GM18526 (cell line): ENCODE data around the gene VTI1B.

Experiments used
- POLR2A ChIP-seq: IDR thresholded peaks from 3 replicates; pipeline ENCODE4 v1.6.1; 2011; ENCODE audit not compliant: insufficient read length; ENCODE audit errors: extremely low read depth

Gene VTI1B

GRCh38 chr14:67645414-67645813 lies 29.0 kb downstream of the VTI1B start:
- no peak for TF ChIP-seq POLR2A

DNA sequence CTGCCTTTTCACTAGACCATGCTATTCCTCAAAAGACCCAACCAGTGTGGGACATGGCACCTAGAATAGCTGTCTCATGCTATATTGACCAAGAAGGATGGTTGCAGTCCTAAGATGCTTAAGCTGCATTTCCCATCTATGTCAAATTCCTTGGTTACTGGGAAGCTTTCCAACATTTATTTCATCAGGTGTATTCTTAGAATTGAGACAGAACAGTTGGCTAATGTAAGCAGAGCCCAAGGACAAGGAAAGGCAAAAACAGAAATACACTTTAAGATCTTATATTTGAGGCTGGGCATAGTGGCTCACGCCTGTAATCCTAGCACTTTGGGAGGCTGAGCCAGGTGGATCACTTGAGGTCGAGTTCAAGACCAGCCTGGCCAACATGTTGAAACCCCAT lies 30.0 kb downstream of the VTI1B start:
- no peak for TF ChIP-seq POLR2A

DNA sequence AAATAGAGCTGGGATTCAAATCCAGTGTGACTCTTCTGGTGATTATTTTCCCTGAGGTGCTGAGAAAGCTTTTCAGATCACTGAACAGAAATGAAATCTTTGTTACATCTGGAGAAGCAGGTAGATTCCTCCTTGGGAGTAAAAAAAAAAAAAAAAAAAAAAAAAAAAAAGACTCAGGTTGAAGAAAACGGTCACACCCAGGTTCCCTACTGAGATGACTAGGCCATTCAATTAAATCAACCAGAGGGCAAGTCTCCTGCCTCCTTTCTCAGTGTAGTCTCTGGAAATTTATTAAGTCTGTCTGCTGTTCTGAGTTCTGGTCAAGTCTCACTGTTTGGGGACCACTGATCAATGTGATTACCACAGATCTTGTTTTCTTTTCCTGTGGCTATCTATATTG lies 30.7 kb downstream of the VTI1B start:
- TF ChIP-seq POLR2A, result no peak

DNA sequence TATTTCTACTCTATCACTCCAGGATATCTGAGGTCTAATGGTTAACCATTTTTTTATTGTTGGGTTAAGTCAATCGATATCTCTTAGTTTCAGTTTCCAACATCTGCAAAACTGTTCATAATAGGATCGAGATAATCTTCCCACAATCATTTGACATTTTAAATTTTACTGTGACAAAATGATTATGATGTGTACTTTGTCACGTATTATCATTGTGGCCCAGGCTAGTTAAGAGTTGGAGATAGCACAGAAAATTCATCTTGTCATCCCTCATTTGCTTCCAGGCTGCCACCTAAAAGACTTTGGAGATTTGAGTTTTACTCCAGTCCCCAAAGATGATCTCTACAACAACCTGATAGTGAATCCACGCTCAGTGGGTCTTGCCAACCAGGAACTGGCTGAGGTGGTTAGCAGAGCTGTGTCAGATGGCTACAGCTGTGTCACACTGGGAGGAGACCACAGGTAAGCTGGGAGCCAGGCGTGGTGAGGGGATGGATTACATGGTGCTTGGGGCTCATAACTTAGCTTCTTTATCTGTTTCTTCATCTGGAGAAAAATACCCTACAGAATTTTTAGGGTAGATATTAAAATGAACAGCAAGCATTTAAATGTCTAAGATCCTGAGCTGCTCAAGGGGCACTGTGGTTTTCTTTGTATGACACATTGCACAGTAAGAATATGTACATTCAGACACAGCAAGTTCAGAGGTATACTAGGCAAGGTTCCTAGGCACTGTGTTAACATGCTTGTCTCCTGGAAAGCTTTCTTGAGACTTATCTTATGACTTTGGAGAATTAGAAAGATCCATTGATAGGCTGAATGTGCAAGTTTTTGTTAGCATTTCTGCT lies 32.3 kb downstream of the VTI1B start:
- TF ChIP-seq POLR2A, result no peak

DNA sequence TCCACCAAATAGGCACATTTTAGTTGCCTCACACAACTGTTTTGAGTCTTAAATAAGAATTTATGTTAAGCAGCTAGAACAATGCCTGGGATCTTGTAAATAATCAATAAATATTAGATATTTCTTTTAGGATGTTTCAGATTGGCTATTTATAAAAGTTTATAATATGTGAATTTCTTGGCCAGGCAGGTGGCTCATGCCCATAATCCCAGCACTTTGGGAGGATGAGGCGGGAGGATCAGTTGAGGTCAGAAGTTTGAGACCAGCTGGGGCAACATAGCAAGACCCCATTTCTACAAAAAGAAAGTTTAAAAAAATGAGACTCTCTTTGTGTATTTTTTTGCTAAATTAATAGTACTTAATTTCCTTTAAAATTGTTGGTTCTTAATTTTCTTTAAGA lies 33.0 kb downstream of the VTI1B start:
- TF ChIP-seq POLR2A, result no peak

DNA sequence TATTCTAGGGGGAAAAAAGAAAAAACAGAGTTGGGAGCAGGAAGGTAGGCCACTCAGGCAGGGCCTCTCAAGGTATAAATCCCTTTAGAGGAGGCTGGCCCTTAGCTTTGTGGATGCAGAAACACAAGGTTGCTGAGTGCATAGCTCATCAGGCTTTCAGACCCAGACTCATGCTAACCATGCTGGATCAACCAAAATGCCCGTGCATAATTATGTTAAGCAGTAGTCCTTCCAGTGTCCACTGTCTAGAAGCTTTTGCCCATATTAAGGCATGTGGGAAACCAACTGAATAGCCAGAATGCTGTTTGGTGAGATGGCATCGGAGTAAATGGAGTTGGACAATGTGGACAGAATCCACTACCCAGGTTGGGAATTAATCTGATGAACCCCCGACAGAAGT lies 35.8 kb downstream of the VTI1B start:
- no peak for TF ChIP-seq POLR2A

DNA sequence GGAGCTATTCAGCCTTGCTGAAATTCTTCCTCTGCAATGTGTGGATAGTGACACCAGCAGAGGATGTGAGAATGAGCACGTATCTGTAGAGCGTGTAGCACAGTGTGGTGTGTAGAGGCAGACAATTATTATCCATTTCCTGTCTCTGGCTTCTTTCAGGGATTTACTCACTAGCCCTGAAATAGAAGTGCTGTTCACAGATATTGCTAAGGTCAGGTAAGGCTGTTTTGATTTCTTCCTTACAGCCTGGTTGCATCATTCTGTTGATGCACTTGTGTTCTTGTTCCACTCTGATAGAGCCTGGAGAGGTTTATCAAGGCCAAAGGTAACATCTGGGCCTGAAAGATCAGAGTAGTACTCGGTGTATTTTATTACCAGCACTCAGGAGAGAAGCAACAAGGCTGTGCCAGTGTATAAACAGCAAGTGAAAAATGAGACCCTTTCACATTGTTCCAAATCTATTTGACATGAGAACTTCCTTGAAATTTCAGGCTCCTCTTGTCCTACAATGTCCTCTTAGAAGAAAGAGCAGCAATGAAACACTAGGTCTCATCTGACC lies 38.0 kb downstream of the VTI1B start:
- no peak for TF ChIP-seq POLR2A

DNA sequence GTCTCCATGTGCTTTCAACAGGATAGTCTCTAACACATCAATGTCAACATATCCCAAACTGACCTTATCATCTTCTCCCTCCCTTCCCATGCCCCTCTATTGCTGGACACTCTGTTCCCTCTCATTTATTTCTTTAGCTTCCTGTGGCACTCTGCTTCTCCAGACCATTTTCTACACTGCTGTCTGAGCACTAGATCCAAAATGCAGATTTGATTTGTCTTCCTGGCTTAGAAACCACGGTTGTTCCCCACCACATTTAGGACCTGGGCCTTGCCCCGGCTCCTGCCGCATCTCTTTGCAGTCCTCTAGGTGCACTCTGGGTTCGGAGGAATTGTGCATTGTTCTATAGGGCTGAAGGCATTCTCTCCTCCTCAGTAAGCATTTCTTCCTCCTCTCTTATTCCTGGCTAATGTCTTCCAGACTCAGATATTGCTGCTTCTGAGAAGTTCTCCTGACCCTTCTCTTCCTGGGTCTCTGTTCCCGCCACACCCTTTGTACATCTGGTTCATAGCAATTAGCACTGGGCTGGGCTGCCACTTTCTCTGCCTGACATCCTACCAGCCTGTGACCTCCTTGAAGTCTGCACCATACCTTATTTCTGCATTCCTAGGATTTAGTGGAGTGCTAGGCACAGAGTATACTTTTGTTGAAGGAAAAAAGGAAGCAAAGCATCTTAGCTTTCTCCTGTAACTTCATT lies 40.8 kb downstream of the VTI1B start:
- TF ChIP-seq POLR2A, result no peak

GRCh38 chr14:67630938-67631337 lies 43.5 kb downstream of the VTI1B start:
- no peak for TF ChIP-seq POLR2A

GRCh38 chr14:67630186-67630585 lies 44.2 kb downstream of the VTI1B start:
- TF ChIP-seq POLR2A, result no peak

DNA sequence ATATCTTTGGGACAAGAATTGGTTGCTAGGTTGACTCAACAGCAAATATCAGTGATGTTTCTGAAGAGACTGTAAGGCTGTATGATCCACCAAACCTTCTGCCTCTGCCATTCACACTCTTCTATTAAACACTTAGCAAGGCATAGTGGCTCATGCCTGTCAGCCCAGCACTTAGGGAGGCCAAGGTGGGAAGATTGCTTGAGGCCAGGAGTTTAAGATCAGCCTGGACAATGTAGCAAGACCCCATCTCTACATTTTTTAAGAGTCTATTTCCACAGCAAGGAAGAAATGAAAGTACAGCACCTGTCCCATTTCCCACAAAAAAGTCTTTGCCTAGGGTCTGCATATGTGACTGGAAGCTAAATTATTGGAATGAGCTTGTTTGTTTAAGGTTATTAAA lies 46.9 kb downstream of the VTI1B start:
- TF ChIP-seq POLR2A, result no peak

- no peak for TF ChIP-seq POLR2A
These were observed 51.3 kb downstream of the VTI1B start for GRCh38 chr14:67623114-67623513.

- TF ChIP-seq POLR2A, result no peak
These were observed 51.8 kb downstream of the VTI1B start for GRCh38 chr14:67622675-67623074.

DNA sequence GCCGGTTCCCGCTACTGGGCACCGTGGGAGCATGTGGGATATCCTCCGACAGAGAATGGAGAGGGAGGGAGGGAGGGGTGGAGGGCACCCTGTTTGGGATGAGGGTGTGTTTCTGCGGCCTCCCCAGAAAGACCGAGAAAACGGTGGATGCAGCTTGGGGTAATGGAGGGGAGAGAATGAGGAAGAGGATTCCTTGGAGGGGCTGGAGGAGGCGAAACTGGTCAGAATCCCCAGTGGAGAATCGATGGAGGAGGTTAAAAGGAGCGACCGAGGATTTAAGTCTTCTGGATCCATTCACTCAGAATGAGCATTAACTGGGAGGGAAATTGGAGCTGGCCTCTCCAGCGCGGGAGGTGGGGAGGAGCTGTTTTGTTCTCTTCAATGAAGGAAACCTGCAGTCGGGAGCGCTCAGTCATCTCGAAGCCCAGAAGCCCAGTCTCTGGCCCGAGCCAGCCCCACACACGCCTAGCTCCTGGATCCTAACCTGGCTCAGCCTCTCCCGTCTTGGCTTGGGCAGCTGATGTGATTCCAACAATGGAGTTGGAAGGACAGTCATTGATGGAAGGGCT lies 54.1 kb downstream of the VTI1B start:
- TF ChIP-seq POLR2A, result no peak

DNA sequence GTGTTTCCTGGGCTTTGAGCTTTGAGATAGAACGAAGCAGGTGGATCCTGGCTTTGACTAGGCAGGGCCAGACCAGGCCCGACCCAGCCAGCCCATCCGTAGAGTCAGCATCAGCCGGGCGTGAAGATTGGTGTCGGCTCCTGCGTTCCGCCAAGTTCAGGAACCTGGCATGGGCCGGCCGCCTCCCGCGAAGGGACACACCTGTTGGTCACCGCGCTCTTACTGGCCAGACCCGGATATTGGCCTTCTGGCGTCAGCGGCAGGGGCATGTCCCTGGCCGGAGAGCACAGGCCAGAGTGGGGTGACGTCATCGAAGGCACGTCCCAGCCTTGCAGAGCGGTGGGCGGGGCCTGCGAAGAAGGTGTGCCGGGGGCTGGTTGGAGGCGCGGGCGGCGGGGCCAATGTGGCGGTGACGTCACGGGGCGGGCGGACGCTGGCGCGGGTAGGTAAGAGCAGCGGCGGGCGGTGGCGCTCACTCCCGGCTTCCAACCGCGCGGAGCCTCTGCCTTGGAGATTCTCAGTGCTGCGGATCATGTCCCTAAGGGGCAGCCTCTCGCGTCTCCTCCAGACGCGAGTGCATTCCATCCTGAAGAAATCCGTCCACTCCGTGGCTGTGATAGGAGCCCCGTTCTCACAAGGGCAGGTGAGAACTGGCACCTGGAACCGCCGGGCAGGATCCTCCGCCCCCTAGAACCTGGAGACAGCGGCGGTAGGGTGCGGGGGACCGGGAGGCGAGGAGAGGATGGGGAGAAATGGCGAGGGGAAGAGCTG lies 54.8 kb downstream of the VTI1B start, which contains the start of gene ARG2:
Gene ARG2 (plus strand): TSS at position 475 of the 771 bp plus-strand sequence. CDS start 58 bp downstream, at position 533.
- no peak for TF ChIP-seq POLR2A
